Neuronal stem cell (in vitro differentiated cells): Measurements from ENCODE around the gene PEAR1.

ENCODE experiments used
- DNase-seq: peaks from one replicate; pipeline ENCODE4 v3.0.0-alpha.2; 2013; ENCODE audit warnings: low spot score
- H2AFZ ChIP-seq: one replicate; pipeline ENCODE4 v1.6.1; 2013; ENCODE audit warnings: mild to moderate bottlenecking, low read length, inconsistent platforms
- H2AK5ac ChIP-seq: 2 replicates; pipeline ENCODE4 v1.6.1; 2013; ENCODE audit warnings: low read depth, mild to moderate bottlenecking, inconsistent platforms, low read length, moderate library complexity, mixed read lengths
- H2BK120ac ChIP-seq: 2 replicates; pipeline ENCODE4 v1.6.1; 2013; ENCODE audit warnings: low read depth, mild to moderate bottlenecking, inconsistent platforms, low read length, moderate library complexity, mixed read lengths
- H2BK12ac ChIP-seq: one replicate; pipeline ENCODE4 v1.6.1; 2013; ENCODE audit warnings: low read length, inconsistent platforms
- H2BK15ac ChIP-seq: 2 replicates; pipeline ENCODE4 v1.6.1; 2013; ENCODE audit warnings: mild to moderate bottlenecking, low read length, inconsistent platforms, mixed read lengths
- H2BK5ac ChIP-seq: one replicate; pipeline ENCODE4 v1.6.1; 2013; ENCODE audit warnings: inconsistent platforms, mild to moderate bottlenecking, low read length, moderate library complexity
- H3K14ac ChIP-seq: one replicate; pipeline ENCODE4 v1.6.1; 2013; ENCODE audit warnings: low read length, inconsistent platforms
- H3K18ac ChIP-seq: 2 replicates; pipeline ENCODE4 v1.6.1; 2013; ENCODE audit warnings: low read length, inconsistent platforms
- H3K23ac ChIP-seq: 2 replicates; pipeline ENCODE4 v1.6.1; 2013; ENCODE audit warnings: low read depth, mild to moderate bottlenecking, mixed read lengths, low read length, inconsistent platforms; ENCODE audit not compliant: poor library complexity
- H3K27ac ChIP-seq: replicated peaks from 3 replicates; pipeline ENCODE4 v1.5.1; 2013; ENCODE audit warnings: low read length, inconsistent platforms
- H3K27me3 ChIP-seq, 3 experiments: 2 replicates each; pipeline ENCODE4 v1.6.1; 2013; ENCODE audit warnings: low read length in 3 of 3, mild to moderate bottlenecking in 2 of 3, inconsistent platforms in 1 of 3, low read depth in 1 of 3, mixed read lengths in 1 of 3, moderate library complexity in 1 of 3; ENCODE audit not compliant: control insufficient read depth in 3 of 3, insufficient read depth in 3 of 3
- H3K36me3 ChIP-seq, 2 donors: replicated peaks in 1 of 2; 2 replicates each; pipeline ENCODE4 v1.6.1; 2013; ENCODE audit warnings: low read length in 2 of 2; ENCODE audit not compliant: control insufficient read depth in 2 of 2, insufficient read depth in 2 of 2
- H3K4ac ChIP-seq: 2 replicates; pipeline ENCODE4 v1.6.1; 2013; ENCODE audit warnings: inconsistent platforms, mild to moderate bottlenecking, low read length, moderate library complexity
- H3K4me1 ChIP-seq, 2 donors: 1 replicate in 1 of 2; 2 replicates in 1 of 2; pipeline ENCODE4 v1.6.1; 2013; ENCODE audit warnings: low read length in 2 of 2, low read depth in 1 of 2; ENCODE audit not compliant: control insufficient read depth in 2 of 2, insufficient read depth in 1 of 2
- H3K4me2 ChIP-seq: one replicate; pipeline ENCODE4 v1.6.1; 2013; ENCODE audit warnings: mild to moderate bottlenecking, low read length, inconsistent platforms; ENCODE audit not compliant: insufficient read depth, poor library complexity, severe bottlenecking
- H3K4me3 ChIP-seq, 2 donors: 2 replicates each; pipeline ENCODE4 v1.5.1; 2013; ENCODE audit warnings: low read length in 2 of 2, mild to moderate bottlenecking in 2 of 2, inconsistent platforms in 1 of 2, moderate library complexity in 1 of 2
- H3K79me1 ChIP-seq: one replicate; pipeline ENCODE4 v1.6.1; 2013; ENCODE audit warnings: low read depth, mild to moderate bottlenecking, inconsistent platforms, low read length, moderate library complexity
- H3K9ac ChIP-seq: one replicate; pipeline ENCODE4 v1.6.1; 2013; ENCODE audit warnings: mild to moderate bottlenecking, low read depth, low read length, inconsistent platforms; ENCODE audit not compliant: poor library complexity
- H3K9me3 ChIP-seq, 2 donors: replicated peaks in 1 of 2; 2 replicates each; pipeline versions ENCODE3 to v1.6.1; 2013; ENCODE audit warnings: low read length in 2 of 2, mild to moderate bottlenecking in 2 of 2, inconsistent platforms in 1 of 2, low read depth in 1 of 2, mixed read lengths in 1 of 2, moderate library complexity in 1 of 2; ENCODE audit not compliant: control insufficient read depth in 2 of 2, insufficient read depth in 1 of 2
- H4K8ac ChIP-seq: one replicate; pipeline ENCODE4 v1.6.1; 2013; ENCODE audit warnings: low read depth, mild to moderate bottlenecking, inconsistent platforms, low read length, moderate library complexity
- H4K91ac ChIP-seq: one replicate; pipeline ENCODE4 v1.6.1; 2013; ENCODE audit warnings: low read length, low read depth, mild to moderate bottlenecking, inconsistent platforms; ENCODE audit not compliant: poor library complexity
- WGBS, 2 donors: extraction: QIAGEN DNeasy Blood & Tissue Kit; methylation state at CpG; one replicate each; pipeline ENCODE4 v1.1.7; 2013; ENCODE audit warnings: missing lambda C conversion rate in 2 of 2, mixed read lengths in 1 of 2; ENCODE audit not compliant: insufficient read length in 2 of 2, insufficient replicate concordance in 1 of 2; ENCODE audit errors: extremely low coverage in 2 of 2; 5-methylcytosine and 5-hydroxymethylcytosine counted together

The PEAR1 gene

DNA sequence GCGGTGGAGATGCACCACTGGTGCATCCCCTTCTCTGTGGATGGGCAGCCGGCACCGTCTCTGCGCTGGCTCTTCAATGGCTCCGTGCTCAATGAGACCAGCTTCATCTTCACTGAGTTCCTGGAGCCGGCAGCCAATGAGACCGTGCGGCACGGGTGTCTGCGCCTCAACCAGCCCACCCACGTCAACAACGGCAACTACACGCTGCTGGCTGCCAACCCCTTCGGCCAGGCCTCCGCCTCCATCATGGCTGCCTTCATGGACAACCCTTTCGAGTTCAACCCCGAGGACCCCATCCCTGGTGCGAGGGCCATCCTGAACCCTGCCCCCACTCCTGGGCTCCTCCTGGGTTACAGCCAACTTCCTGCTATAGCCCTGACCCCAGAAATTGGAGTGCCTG, 19.9 kb upstream of the PEAR1 start:
- H3K4me3 ChIP-seq = no peak overlapping the region
- peaks cover 3 to 5% of the 10 kb centered on the region in 2 donors for H3K4me1 ChIP-seq
- WGBS, 2 donors = no CpG with 5 or more reads among the region's 18 CpGs
- no peak overlapping the region for H2BK15ac ChIP-seq
- no peak overlapping the region for H4K91ac ChIP-seq
- no peak overlapping the region for H3K27ac ChIP-seq
- peaks cover 0 to 82% (median 8%) of the 10 kb centered on the region in 3 experiments for H3K27me3 ChIP-seq
- no peak overlapping the region for H2BK5ac ChIP-seq
- H3K23ac ChIP-seq = no peak overlapping the region
- no peak overlapping the region for H2BK12ac ChIP-seq
- no peak overlapping the region for H3K9ac ChIP-seq
- no peak overlapping the region for H2AK5ac ChIP-seq
- no peak overlapping the region for H2AFZ ChIP-seq
- H3K79me1 ChIP-seq = no peaks in the 10 kb centered on the region
- H3K4me2 ChIP-seq = no peak overlapping the region
- H3K4ac ChIP-seq = no peak overlapping the region
- no peak overlapping the region for H3K14ac ChIP-seq
- no peak for DNase-seq
- no peak overlapping the region for H3K18ac ChIP-seq
- H2BK120ac ChIP-seq = no peak overlapping the region
- no peak overlapping the region for H4K8ac ChIP-seq
- H3K9me3 ChIP-seq = no peaks in the 10 kb centered on the region
- H3K36me3 ChIP-seq = no peaks in the 10 kb centered on the region

DNA sequence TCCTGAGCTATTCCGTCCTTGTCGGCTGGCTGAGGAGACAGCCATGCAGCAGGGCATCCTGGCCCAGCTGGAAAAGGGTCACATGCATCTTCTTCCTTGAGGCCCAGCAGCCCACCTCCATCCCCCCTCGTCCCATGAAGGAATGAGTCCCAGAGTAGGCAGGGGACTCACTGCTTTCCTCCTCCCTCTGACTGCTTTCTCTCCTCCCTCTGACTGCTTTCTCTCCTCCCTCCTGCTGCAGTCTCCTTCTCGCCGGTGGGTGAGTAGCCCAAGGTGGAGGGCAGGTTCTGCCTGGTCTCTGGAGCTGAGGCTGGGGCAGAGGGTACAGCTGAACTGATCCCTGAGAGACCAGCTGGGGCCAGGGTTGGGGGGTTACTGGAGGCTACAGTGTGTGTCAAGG, 19.4 kb upstream of the PEAR1 start:
- H3K4me3 ChIP-seq = no peak overlapping the region
- no peak overlapping the region for H3K4ac ChIP-seq
- H3K79me1 ChIP-seq = no peaks in the 10 kb centered on the region
- DNase-seq = no peak
- H3K4me1 ChIP-seq = peaks cover 3 to 5% of the 10 kb centered on the region in 2 donors
- H4K8ac ChIP-seq = no peak overlapping the region
- no peak overlapping the region for H2BK120ac ChIP-seq
- no peaks in the 10 kb centered on the region for H3K9me3 ChIP-seq
- H3K27me3 ChIP-seq = peaks cover 0 to 86% (median 9%) of the 10 kb centered on the region in 3 experiments
- WGBS, 2 donors = no CpG with 5 or more reads among the region's 5 CpGs
- H3K23ac ChIP-seq = no peak overlapping the region
- H3K36me3 ChIP-seq = no peaks in the 10 kb centered on the region
- peak overlapping the region; percentile 49 for H3K18ac ChIP-seq
- H2AK5ac ChIP-seq = no peak overlapping the region
- H4K91ac ChIP-seq = no peak overlapping the region
- peak overlapping the region; percentile 11 for H3K14ac ChIP-seq
- no peak overlapping the region for H2BK15ac ChIP-seq
- H2BK5ac ChIP-seq = no peak overlapping the region
- no peak overlapping the region for H3K27ac ChIP-seq
- H2BK12ac ChIP-seq = no peak overlapping the region
- no peak overlapping the region for H3K4me2 ChIP-seq
- H3K9ac ChIP-seq = no peak overlapping the region
- no peak overlapping the region for H2AFZ ChIP-seq

DNA sequence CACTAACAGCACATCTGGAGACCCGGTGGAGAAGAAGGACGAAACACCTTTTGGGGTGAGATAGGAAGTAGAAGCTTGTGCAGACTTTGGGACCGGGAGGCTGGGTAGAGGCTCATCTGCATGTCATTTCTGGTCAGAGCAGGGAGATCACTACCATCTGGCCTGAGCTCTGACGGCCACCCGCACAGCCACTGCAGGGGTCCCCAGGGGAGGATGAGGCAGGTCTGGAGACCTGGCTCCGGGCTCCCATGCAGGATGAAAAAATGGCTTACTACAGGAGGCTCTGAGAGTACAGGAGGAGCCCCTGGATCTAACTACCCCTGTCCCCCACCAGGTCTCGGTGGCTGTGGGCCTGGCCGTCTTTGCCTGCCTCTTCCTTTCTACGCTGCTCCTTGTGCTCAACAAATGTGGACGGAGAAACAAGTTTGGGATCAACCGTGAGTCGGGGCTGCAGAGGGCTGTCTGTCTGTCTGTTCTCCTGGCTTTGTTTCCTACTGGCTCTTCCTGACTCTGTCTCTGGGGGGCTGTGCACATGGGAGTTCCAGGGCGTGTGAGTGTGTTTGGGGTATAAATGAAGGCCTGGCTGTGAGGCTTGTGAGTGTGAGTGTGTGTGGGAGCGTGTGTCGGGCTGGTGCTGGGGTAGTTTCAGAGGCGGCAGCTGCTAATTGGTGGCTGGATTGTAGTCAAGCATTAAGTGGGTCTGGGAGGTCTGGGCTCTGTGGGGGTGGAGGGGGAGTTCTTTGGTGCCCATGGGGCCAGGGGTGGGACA, 18.8 kb upstream of the PEAR1 start:
- H2BK120ac ChIP-seq = no peak overlapping the region
- H3K36me3 ChIP-seq = no peaks in the 10 kb centered on the region
- peak overlapping the region; percentile 14 for H2BK12ac ChIP-seq
- H2BK15ac ChIP-seq = peak overlapping the region; percentile 20
- H3K4ac ChIP-seq = no peak overlapping the region
- H2AK5ac ChIP-seq = no peak overlapping the region
- peaks cover 3 to 5% of the 10 kb centered on the region in 2 donors for H3K4me1 ChIP-seq
- no peak overlapping the region for H3K23ac ChIP-seq
- no peak overlapping the region for H3K27ac ChIP-seq
- no peak overlapping the region for H3K14ac ChIP-seq
- no peak overlapping the region for H3K4me2 ChIP-seq
- H3K27me3 ChIP-seq = peaks cover 0 to 85% (median 10%) of the 10 kb centered on the region in 3 experiments
- H3K18ac ChIP-seq = peak overlapping the region; percentile 20
- H4K91ac ChIP-seq = no peak overlapping the region
- no CpG with 5 or more reads among the region's 16 CpGs for WGBS, 2 donors
- no peak for DNase-seq
- no peaks in the 10 kb centered on the region for H3K9me3 ChIP-seq
- no peak overlapping the region for H3K4me3 ChIP-seq
- H3K79me1 ChIP-seq = no peaks in the 10 kb centered on the region
- no peak overlapping the region for H4K8ac ChIP-seq
- no peak overlapping the region for H2BK5ac ChIP-seq
- peak overlapping the region; percentile 70 for H3K9ac ChIP-seq
- H2AFZ ChIP-seq = no peak overlapping the region

DNA sequence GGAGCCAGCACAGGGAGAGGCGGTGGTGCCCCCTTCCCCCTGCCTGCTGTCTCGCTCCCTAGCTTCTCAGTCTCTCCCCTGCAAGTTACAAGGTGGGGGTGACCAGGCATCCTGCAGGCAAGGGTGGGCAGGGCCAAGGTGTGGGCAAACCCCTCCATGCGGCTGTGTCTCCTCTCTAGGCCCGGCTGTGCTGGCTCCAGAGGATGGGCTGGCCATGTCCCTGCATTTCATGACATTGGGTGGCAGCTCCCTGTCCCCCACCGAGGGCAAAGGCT, 18.2 kb upstream of the PEAR1 start:
- no CpG with 5 or more reads among the region's 5 CpGs for WGBS, 2 donors
- Histone ChIP-seq H2BK12ac (peak overlapping the region; percentile 14), H4K8ac (no peak overlapping the region), H3K36me3 (no peaks in the 10 kb centered on the region), H3K4ac (no peak overlapping the region), H3K18ac (no peak overlapping the region), H3K4me1 (peaks cover 3 to 5% of the 10 kb centered on the region in 2 donors), H2AK5ac (peak overlapping the region; percentile 82), H3K14ac (no peak overlapping the region), H3K27ac (no peak overlapping the region), H2BK5ac (no peak overlapping the region), H3K9me3 (no peaks in the 10 kb centered on the region), H4K91ac (peak overlapping the region; percentile 1), H2BK120ac (no peak overlapping the region), H3K4me3 (no peak overlapping the region), H3K23ac (peak overlapping the region; percentile 3), H3K27me3 (peaks cover 0 to 85% (median 10%) of the 10 kb centered on the region in 3 experiments), H3K79me1 (no peaks in the 10 kb centered on the region), H3K4me2 (no peak overlapping the region), H2BK15ac (peak overlapping the region; percentile 20), H2AFZ (no peak overlapping the region), H3K9ac (no peak overlapping the region)
- no peak for DNase-seq
